Renal cortex interstitium (tissue), 11 donors: ENCODE data around the gene HEY2. TPM values are rescaled to one million over a fixed set of nuclear protein-coding genes. Genes with fewer than 3 reads are reported as not detected.
"Not testable (repeated sequence)": the region's sequence is repeated elsewhere in the genome, so short reads cannot be mapped to it uniquely, and the experiment has no call there.

Experiments
- DNase-seq, 11 donors: peaks; one replicate each; pipeline ENCODE4 v3.0.0-alpha.2; 2013; ENCODE audit warnings: low read depth in 9 of 11, low spot score in 4 of 11; ENCODE audit errors: extremely low read depth in 1 of 11
- polyA plus RNA-seq, 3 donors: library from polyadenylated mRNA; unstranded; fragments of 120-200 nt; gene quantifications; one replicate each; pipeline ENCODE4 v1.2.1, GENCODE V29; 2013; ENCODE audit not compliant: insufficient read length in 3 of 3

The HEY2 gene
- polyA plus RNA-seq, 3 donors: 7.0 to 7.6 (median 7.3) TPM

GRCh38 chr6:125754566-125754965, 5.1 kb downstream of the HEY2 start:
- no peak for DNase-seq

- DNase-seq: no peak
Observed at GRCh38 chr6:125759184-125759902, 9.9 kb downstream of the HEY2 start.

GRCh38 chr6:125759959-125760457, 10.6 kb downstream of the HEY2 start:
- DNase-seq: no peak

- no peak for DNase-seq
Observed at GRCh38 chr6:125764121-125764671, 14.8 kb downstream of the HEY2 start.

- no peak for DNase-seq
Observed at GRCh38 chr6:125765944-125766343, 16.5 kb downstream of the HEY2 start.

GRCh38 chr6:125766641-125767040, 17.2 kb downstream of the HEY2 start:
- no peak for DNase-seq

- no peak for DNase-seq
Observed at GRCh38 chr6:125769147-125769783, 19.8 kb downstream of the HEY2 start.

- DNase-seq: no peak
Observed at GRCh38 chr6:125773387-125774341, 24.2 kb downstream of the HEY2 start.

- not testable (repeated sequence) for DNase-seq
Observed at GRCh38 chr6:125776107-125776826, 26.8 kb downstream of the HEY2 start.

- peak; percentile 82 to 95 (median 91) for DNase-seq
Observed at GRCh38 chr6:125779924-125780539, 30.6 kb downstream of the HEY2 start.

- DNase-seq: peak in 9 of 11 donors; percentile 20 to 68 (median 36)
Observed at GRCh38 chr6:125780540-125781313, 31.3 kb downstream of the HEY2 start.

GRCh38 chr6:125781314-125781868, 32.0 kb downstream of the HEY2 start:
- DNase-seq: peak in 2 of 11 donors; percentile 31 to 37

GRCh38 chr6:125784365-125784764, 34.9 kb downstream of the HEY2 start:
- DNase-seq: no peak

GRCh38 chr6:125787791-125788190, 38.4 kb downstream of the HEY2 start:
- no peak for DNase-seq

GRCh38 chr6:125789167-125789566, 39.7 kb downstream of the HEY2 start:
- DNase-seq: no peak

GRCh38 chr6:125789576-125790357, 40.3 kb downstream of the HEY2 start:
- DNase-seq: peak in 4 of 11 donors; percentile 31 to 58 (median 48)
